ENCODE measurements around the gene CDR2.

Gene CDR2

DNA sequence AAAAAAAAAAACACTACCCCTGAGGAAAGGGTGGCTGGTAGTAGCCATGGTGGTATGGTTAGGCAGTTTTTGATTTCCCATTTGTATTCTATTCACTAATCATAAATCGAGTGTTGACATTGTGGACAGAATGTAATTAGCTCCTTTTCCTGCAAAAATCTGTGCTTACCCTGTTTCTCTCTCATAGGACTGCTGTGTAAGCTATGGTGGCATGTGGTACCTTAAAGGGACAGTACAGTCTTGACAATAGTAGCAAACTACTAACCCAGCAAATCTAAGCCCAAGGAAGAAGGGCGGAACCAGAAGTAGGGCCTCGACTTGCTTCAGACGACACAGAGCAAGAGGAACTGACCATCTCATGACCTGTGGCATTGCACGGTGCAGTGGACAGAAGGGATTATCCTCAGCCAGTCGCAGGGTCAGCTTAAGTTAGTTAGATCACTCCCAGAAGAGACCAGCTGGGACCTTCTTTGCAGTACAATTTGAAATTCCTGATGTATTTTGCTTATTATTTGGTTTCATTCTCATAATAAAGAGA lies 40.9 kb downstream of the CDR2 start:
- Histone ChIP-seq H3K9me3 (ENCODE audit: control insufficient read depth, insufficient read depth, low read depth, low read length) (no peaks in the 10 kb centered on the region), H3K27ac (ENCODE audit: extremely low read depth, low read depth, low read length) (no peak overlapping the region), H3K4me3 (ENCODE audit: low read depth, low read length) (no peak overlapping the region), H3K36me3 (ENCODE audit: control insufficient read depth in 2 of 2, insufficient read depth in 1 of 2, low read length in 2 of 2) (peaks cover 25 to 71% of the 10 kb centered on the region in 2 experiments), H3K4me1 (ENCODE audit: control insufficient read depth, insufficient read depth, low read length) (no peaks in the 10 kb centered on the region)
- no peak for TF ChIP-seq KLF8 (tag by site-specific recombination; IDR thresholded peaks at IDR 0.05)
- no peak for TF ChIP-seq ZFP69B (tag by site-specific recombination; IDR thresholded peaks at IDR 0.05)
- TF ChIP-seq ZNF560 (tag by site-specific recombination; IDR thresholded peaks at IDR 0.05; ENCODE audit: borderline replicate concordance), result no peak
- TF ChIP-seq, protein P1, sequence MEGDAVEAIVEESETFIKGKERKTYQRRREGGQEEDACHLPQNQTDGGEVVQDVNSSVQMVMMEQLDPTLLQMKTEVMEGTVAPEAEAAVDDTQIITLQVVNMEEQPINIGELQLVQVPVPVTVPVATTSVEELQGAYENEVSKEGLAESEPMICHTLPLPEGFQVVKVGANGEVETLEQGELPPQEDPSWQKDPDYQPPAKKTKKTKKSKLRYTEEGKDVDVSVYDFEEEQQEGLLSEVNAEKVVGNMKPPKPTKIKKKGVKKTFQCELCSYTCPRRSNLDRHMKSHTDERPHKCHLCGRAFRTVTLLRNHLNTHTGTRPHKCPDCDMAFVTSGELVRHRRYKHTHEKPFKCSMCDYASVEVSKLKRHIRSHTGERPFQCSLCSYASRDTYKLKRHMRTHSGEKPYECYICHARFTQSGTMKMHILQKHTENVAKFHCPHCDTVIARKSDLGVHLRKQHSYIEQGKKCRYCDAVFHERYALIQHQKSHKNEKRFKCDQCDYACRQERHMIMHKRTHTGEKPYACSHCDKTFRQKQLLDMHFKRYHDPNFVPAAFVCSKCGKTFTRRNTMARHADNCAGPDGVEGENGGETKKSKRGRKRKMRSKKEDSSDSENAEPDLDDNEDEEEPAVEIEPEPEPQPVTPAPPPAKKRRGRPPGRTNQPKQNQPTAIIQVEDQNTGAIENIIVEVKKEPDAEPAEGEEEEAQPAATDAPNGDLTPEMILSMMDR (tag by site-specific recombination; IDR thresholded peaks at IDR 0.05), result no peak
- no peak for TF ChIP-seq PRDM4 (tag by site-specific recombination; IDR thresholded peaks at IDR 0.05)
- TF ChIP-seq ZBTB17 (tag by site-specific recombination; IDR thresholded peaks at IDR 0.05), result no peak
- TF ChIP-seq, protein P2, sequence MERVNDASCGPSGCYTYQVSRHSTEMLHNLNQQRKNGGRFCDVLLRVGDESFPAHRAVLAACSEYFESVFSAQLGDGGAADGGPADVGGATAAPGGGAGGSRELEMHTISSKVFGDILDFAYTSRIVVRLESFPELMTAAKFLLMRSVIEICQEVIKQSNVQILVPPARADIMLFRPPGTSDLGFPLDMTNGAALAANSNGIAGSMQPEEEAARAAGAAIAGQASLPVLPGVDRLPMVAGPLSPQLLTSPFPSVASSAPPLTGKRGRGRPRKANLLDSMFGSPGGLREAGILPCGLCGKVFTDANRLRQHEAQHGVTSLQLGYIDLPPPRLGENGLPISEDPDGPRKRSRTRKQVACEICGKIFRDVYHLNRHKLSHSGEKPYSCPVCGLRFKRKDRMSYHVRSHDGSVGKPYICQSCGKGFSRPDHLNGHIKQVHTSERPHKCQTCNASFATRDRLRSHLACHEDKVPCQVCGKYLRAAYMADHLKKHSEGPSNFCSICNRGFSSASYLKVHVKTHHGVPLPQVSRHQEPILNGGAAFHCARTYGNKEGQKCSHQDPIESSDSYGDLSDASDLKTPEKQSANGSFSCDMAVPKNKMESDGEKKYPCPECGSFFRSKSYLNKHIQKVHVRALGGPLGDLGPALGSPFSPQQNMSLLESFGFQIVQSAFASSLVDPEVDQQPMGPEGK (tag by site-specific recombination; IDR thresholded peaks at IDR 0.05), result no peak
- TF ChIP-seq, protein P3, sequence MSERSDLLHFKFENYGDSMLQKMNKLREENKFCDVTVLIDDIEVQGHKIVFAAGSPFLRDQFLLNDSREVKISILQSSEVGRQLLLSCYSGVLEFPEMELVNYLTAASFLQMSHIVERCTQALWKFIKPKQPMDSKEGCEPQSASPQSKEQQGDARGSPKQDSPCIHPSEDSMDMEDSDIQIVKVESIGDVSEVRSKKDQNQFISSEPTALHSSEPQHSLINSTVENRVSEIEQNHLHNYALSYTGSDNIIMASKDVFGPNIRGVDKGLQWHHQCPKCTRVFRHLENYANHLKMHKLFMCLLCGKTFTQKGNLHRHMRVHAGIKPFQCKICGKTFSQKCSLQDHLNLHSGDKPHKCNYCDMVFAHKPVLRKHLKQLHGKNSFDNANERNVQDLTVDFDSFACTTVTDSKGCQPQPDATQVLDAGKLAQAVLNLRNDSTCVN (tag by site-specific recombination; optimal IDR thresholded peaks at IDR 0.05), result no peak
- no peak for TF ChIP-seq ZNF292 (tag by site-specific recombination; IDR thresholded peaks at IDR 0.05; ENCODE audit: borderline replicate concordance, low read depth)
- TF ChIP-seq TCF7L2 (IDR thresholded peaks at IDR 0.05; ENCODE audit: borderline replicate concordance, low read depth, low read length), result no peak
- TF ChIP-seq HOXA7 (CRISPR knock-in tag; IDR thresholded peaks at IDR 0.05; ENCODE audit: borderline replicate concordance), result no peak
- TF ChIP-seq ZSCAN23 (tag by site-specific recombination; IDR thresholded peaks at IDR 0.05), result no peak
- no peak for TF ChIP-seq ZBTB10 (tag by site-specific recombination; IDR thresholded peaks at IDR 0.05)
- no peak for TF ChIP-seq OSR2 (tag by site-specific recombination; IDR thresholded peaks at IDR 0.05)
- no peak for TF ChIP-seq ZNF513 (tag by site-specific recombination; IDR thresholded peaks at IDR 0.05)
- no peak for TF ChIP-seq ZNF843 (tag by site-specific recombination; IDR thresholded peaks at IDR 0.05)
- TF ChIP-seq ZNF776 (tag by site-specific recombination; IDR thresholded peaks at IDR 0.05; ENCODE audit: borderline replicate concordance), result no peak
- no peak for TF ChIP-seq YY1 (tag by site-specific recombination; IDR thresholded peaks at IDR 0.05)
- no peak for TF ChIP-seq SP2 (tag by site-specific recombination; IDR thresholded peaks at IDR 0.05)
- POLR2A ChIA-PET, result interaction anchor here (0.7 kb wide), 3 partner anchors 13 to 284 kb away, joined by 3 to 6 read pairs (median 3); no protein-coding TSS in a partner anchor
- CTCF ChIA-PET, result interaction anchor here (1.6 kb wide), 1 partner anchor 12 kb away, joined by 5 read pairs; no protein-coding TSS in a partner anchor
